Measurements from ENCODE around the gene BABAM1. TPM values are rescaled to one million over a fixed set of nuclear protein-coding genes. Genes with fewer than 3 reads are reported as not detected.

BABAM1 gene
- total and polyA plus RNA-seq, 3 donors from 2014 or later = 93.2 to 110 (median 95.4) TPM

DNA sequence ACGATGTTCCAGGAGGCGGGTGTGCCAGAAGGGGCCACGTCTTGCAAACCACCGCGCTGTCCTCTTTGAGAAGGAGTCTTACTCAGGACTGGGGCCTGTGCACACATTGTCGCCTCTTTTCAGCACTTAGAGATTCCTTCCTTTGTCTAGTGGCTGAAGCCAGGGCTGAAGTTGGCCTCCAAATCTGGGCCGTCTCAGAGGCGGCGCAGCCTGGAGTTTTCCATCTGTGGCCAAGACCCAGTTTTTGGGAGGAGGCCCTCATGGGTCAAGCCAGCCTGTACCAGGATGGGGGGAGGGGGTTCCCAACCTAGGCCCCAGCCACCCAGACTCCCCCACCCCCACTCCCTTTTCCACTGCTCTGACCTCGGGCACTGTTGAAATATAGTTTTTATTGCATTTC lies 55.6 kb downstream of the BABAM1 start:
- peaks cover 25% of the 10 kb centered on the region for H3K4me1 ChIP-seq
- WGBS, 2 donors = 65 to 72% methylated on average over 4 to 10 of the region's 10 CpGs
- TF ChIP-seq POLR2A (IDR thresholded peaks at IDR 0.05) = no peak
- TF ChIP-seq, protein P1, sequence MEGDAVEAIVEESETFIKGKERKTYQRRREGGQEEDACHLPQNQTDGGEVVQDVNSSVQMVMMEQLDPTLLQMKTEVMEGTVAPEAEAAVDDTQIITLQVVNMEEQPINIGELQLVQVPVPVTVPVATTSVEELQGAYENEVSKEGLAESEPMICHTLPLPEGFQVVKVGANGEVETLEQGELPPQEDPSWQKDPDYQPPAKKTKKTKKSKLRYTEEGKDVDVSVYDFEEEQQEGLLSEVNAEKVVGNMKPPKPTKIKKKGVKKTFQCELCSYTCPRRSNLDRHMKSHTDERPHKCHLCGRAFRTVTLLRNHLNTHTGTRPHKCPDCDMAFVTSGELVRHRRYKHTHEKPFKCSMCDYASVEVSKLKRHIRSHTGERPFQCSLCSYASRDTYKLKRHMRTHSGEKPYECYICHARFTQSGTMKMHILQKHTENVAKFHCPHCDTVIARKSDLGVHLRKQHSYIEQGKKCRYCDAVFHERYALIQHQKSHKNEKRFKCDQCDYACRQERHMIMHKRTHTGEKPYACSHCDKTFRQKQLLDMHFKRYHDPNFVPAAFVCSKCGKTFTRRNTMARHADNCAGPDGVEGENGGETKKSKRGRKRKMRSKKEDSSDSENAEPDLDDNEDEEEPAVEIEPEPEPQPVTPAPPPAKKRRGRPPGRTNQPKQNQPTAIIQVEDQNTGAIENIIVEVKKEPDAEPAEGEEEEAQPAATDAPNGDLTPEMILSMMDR (IDR thresholded peaks at IDR 0.05) = no peak
- intact Hi-C loops (cut with DNase I; ENCODE audit: low total_unique reads) = no loop called here
- no peaks in the 10 kb centered on the region for H3K9me3 ChIP-seq
- H3K36me3 ChIP-seq (ENCODE audit: low read depth, missing control alignments) = no peaks in the 10 kb centered on the region
- H3K27ac ChIP-seq = no peak overlapping the region
- no peaks in the 10 kb centered on the region for H3K27me3 ChIP-seq
- DNase-seq = no peak
- H3K4me3 ChIP-seq = no peak overlapping the region

DNA sequence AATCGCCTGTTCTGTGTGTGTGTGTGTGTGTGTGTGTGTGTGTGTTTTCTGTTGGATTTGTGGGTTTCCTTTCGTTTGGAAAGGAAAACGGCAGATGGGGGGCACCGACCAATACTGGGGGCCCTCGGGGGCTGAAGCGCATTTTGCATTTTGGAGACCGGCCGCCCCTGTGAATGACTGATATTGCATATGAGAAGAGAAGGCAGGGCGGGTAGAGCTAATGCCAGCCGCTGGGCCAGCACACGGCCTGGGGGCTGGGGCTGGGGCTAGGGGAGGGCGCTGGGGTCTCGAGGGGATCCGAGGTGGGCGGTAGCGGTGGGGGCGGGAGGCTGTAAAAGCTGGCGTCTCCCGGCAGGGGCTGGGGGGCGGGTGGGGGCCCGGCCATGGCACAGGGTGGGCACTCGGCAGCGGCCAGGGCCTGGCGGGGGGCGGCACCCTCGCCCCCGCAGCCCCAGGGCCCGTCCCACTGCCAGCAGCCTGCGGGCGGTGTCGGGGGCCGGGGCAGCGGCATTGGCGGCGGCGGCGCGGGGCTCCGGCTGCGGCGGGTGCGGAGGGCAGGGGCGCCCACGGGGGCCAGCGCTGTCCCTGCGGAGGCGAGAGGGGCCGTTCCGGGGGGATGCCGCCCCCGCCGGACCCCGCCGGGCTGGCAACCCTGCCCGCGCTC lies 56.2 kb downstream of the BABAM1 start:
- Histone ChIP-seq H3K4me3 (no peak overlapping the region), H3K36me3 (ENCODE audit: low read depth, missing control alignments) (no peaks in the 10 kb centered on the region), H3K27ac (no peak overlapping the region), H3K27me3 (no peaks in the 10 kb centered on the region), H3K9me3 (no peaks in the 10 kb centered on the region), H3K4me1 (peaks cover 30% of the 10 kb centered on the region)
- TF ChIP-seq, protein P1 (IDR thresholded peaks at IDR 0.05) = no peak
- no peak for TF ChIP-seq POLR2A (IDR thresholded peaks at IDR 0.05)
- intact Hi-C loops (cut with DNase I; ENCODE audit: low total_unique reads) = no loop called here
- DNase-seq = no peak
- WGBS, 2 donors = 28 to 52% methylated on average over 28 to 46 of the region's 56 CpGs

DNA sequence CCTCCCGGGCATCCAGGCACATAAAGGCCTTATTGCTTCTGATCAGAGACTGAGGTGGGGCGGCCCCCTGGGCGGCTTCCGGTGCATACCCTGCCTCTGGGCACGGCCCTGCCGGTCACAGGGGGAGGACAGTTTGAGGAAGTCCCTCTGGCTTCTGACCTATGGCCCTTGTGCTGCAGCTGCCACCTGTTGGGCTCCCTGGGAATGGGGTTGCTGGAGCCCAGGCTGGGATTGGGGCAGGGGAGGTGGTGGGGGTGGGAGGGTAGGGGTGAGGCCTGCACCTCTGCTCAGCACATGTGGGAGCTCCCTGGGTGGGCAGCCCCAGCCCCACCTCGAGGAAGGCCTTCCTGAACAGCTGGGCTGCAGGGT lies 56.7 kb downstream of the BABAM1 start:
- H3K9me3 ChIP-seq = no peaks in the 10 kb centered on the region
- no peaks in the 10 kb centered on the region for H3K36me3 ChIP-seq (ENCODE audit: low read depth, missing control alignments)
- TF ChIP-seq POLR2A (IDR thresholded peaks at IDR 0.05) = no peak
- TF ChIP-seq, protein P1 (IDR thresholded peaks at IDR 0.05) = no peak
- intact Hi-C loops (cut with DNase I; ENCODE audit: low total_unique reads) = no loop called here
- H3K4me1 ChIP-seq = peaks cover 30% of the 10 kb centered on the region
- DNase-seq = no peak
- 43 to 69% methylated on average over 4 to 6 of the region's 7 CpGs for WGBS, 2 donors
- no peak overlapping the region for H3K4me3 ChIP-seq
- H3K27ac ChIP-seq = no peak overlapping the region
- no peaks in the 10 kb centered on the region for H3K27me3 ChIP-seq

DNA sequence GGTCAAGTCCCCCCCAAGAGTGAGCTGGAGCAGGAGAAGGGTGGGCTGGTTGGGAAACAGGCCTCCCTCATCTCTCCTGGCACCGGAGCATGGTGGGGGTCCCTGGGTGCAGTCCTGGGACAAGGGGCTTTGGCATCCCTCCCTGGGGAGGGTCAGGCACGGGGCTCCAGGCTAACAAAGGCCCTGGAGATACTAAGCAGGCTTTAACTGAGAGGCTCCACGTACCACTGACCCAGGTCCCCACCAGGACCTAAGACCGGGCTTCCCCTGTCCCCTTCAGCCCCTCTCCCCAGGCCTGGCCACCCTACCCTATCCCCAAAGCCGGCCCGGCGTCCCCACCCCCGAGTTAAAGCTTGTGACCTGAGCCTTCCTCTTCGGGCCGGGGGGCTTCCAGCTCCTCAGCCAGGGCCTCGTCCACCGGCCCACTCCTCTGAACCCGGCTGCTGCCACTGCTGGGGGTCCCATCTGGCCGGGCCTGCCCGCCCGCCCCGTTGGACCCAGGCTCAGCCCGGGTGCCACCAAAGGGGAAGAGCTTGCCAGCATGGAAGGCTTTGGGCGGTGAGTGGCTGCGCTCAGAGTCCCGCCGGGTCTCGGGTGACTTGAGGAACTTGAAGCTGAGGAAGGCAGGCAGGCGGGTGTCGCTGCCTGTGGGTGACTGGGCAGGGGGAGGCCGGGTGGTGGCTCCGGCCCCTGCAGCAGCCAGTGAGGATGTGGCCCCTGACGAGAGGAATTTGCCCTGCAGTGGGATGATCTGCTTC lies 57.3 kb downstream of the BABAM1 start:
- Histone ChIP-seq H3K4me3 (no peak overlapping the region), H3K27me3 (no peaks in the 10 kb centered on the region), H3K27ac (no peak overlapping the region), H3K9me3 (no peaks in the 10 kb centered on the region), H3K36me3 (ENCODE audit: low read depth, missing control alignments) (no peaks in the 10 kb centered on the region), H3K4me1 (peaks cover 30% of the 10 kb centered on the region)
- 83 to 91% methylated on average over 7 to 28 of the region's 28 CpGs for WGBS, 2 donors
- no peak for DNase-seq
- intact Hi-C loops (cut with DNase I; ENCODE audit: low total_unique reads) = no loop called here
- TF ChIP-seq, protein P1 (IDR thresholded peaks at IDR 0.05) = no peak
- TF ChIP-seq POLR2A (IDR thresholded peaks at IDR 0.05) = no peak
